HG03095 (cell line): ENCODE results near the gene GLYR1.

Experiments used
- ATAC-seq: cut with Tn5 transposase; IDR thresholded peaks from one replicate; pipeline ENCODE4 v1.9.1; 2021; ENCODE audit warnings: moderate library complexity; ENCODE audit not compliant: unreplicated experiment

Gene GLYR1

GRCh38 chr16:4850211-4850610 lies 3.1 kb upstream of the GLYR1 start:
- no peak for ATAC-seq

GRCh38 chr16:4847774-4848587 lies 893 bp upstream of the GLYR1 start:
- peak; percentile 26 for ATAC-seq

- ATAC-seq = no peak
Measured at GRCh38 chr16:4846503-4846900, 586 bp downstream of the GLYR1 start.

- ATAC-seq = no peak
Measured at GRCh38 chr16:4840984-4841383, 6.1 kb downstream of the GLYR1 start.

GRCh38 chr16:4839942-4840341 lies 7.1 kb downstream of the GLYR1 start:
- ATAC-seq = no peak

- no peak for ATAC-seq
Measured at GRCh38 chr16:4837733-4838501, 9.2 kb downstream of the GLYR1 start.

GRCh38 chr16:4836727-4837126 lies 10.4 kb downstream of the GLYR1 start:
- no peak for ATAC-seq

GRCh38 chr16:4833584-4833983 lies 13.5 kb downstream of the GLYR1 start:
- ATAC-seq = no peak

- ATAC-seq = no peak
Measured at GRCh38 chr16:4832698-4833343, 14.3 kb downstream of the GLYR1 start.

- ATAC-seq = no peak
Measured at GRCh38 chr16:4831616-4832015, 15.5 kb downstream of the GLYR1 start.

- no peak for ATAC-seq
Measured at GRCh38 chr16:4830408-4830807, 16.7 kb downstream of the GLYR1 start.

GRCh38 chr16:4828567-4829321 lies 18.3 kb downstream of the GLYR1 start:
- ATAC-seq = no peak

GRCh38 chr16:4826980-4827379 lies 20.1 kb downstream of the GLYR1 start:
- ATAC-seq = no peak

GRCh38 chr16:4826526-4826925 lies 20.6 kb downstream of the GLYR1 start:
- no peak for ATAC-seq

GRCh38 chr16:4825196-4825595 lies 21.9 kb downstream of the GLYR1 start:
- no peak for ATAC-seq

GRCh38 chr16:4820652-4821051 lies 26.4 kb downstream of the GLYR1 start:
- ATAC-seq = no peak

GRCh38 chr16:4814542-4815173 lies 32.4 kb downstream of the GLYR1 start:
- no peak for ATAC-seq

GRCh38 chr16:4814046-4814445 lies 33.0 kb downstream of the GLYR1 start:
- no peak for ATAC-seq

- no peak for ATAC-seq
Measured at GRCh38 chr16:4813251-4814003, 33.7 kb downstream of the GLYR1 start.

GRCh38 chr16:4811773-4812172 lies 35.3 kb downstream of the GLYR1 start:
- no peak for ATAC-seq
